HG03571 (cell line): ENCODE measurements around the gene LZTS2.

Source experiments
- ATAC-seq: cut with Tn5 transposase; IDR thresholded peaks from one replicate; pipeline ENCODE4 v1.9.1; 2021; ENCODE audit not compliant: unreplicated experiment

Gene LZTS2

GRCh38 chr10:100998183-100998990, 1.2 kb upstream of the LZTS2 start:
- no peak for ATAC-seq

GRCh38 chr10:100998991-100999741, 442 bp upstream of the LZTS2 start:
- peak; percentile 37 for ATAC-seq

DNA sequence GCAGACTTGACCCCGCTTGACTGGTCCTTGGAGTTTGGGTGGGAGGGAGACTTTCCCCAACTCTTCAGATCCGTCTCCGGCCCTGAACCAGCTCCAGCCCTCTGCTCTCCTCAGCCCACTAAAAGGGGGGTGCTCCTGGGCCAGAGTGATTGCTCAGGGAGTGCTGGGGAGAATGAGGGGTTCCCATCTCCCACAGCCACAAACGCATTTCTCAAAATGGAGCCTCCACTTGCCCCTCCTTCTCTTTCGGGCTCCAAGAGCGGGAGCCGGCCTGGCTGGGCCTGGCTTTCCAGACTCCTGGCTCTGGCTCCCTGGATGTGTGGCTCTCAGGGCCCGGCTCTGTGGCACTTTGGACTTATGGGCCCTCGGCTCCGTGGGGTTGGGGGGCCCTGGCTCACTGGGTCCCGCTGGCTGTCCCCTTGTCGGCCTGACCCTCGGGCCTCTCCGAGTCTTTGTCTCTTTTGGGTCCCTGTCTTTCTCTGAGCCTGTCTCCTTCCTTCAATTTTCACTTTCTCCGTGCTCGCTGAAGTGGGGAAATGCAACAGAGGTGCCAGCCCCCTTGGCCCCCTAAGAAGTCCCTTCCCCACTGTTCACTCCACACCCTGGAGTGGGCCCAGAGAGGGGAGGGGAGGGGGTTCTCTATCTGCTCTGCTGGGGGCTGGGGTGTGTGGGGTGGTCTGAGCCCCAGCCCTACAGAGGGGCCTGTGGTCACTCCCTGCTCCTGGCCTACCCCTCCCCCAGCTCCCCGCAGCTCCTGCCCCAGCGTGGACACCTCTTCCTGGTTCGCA, 713 bp downstream of the LZTS2 start:
- ATAC-seq, result no peak

DNA sequence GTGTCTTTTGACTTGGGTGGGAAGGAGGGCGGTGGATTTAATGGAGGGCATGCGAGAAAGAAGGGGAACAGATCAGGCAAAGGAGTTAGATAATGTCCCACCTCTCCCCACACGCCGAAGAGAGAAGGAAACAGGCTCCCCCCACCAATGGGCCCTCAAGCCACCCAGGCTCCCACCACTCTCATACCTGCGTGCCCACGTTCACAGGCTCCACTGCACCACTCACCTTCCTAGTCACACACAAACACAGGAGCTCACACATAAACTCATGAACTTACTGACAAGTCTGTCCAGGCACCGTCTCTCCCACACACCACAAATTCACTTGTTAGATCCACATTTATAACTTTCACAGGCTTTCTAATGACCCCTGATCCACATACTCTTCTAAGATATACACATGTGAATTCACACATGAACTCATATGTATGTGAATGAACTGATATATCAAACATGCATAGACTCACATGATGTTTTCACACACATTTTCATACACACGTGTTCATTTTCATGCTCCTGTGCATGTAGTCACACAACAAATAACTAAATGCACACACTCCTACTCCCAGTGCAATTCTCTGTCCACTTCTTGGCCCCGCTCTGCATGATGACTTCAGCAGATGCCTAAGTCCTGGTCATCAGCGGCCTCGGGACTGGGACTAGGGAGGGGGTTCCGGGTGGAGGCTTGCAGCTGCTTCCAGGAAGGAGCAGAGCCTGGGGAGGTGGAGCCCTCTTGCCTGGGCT, 1.5 kb downstream of the LZTS2 start:
- ATAC-seq, result no peak

DNA sequence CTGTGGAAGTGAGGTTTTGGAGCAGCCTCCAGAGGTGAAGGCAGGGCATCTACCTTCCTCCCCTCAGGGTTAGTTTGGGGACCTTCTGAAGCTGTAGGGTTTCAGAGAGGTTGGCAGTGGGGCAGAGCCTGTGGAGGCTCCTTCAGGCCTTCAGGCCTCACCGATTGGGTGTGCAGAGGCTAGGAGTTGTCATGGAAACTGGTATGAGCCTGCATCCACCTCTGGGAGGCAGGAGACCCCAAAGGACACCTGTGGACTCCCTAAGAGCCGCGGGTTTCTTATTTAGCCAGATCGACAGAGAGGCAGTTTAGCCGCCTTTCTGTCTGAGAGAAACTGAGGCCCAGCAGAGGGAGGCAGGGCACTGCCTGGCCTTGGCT, 2.0 kb downstream of the LZTS2 start:
- ATAC-seq, result no peak

DNA sequence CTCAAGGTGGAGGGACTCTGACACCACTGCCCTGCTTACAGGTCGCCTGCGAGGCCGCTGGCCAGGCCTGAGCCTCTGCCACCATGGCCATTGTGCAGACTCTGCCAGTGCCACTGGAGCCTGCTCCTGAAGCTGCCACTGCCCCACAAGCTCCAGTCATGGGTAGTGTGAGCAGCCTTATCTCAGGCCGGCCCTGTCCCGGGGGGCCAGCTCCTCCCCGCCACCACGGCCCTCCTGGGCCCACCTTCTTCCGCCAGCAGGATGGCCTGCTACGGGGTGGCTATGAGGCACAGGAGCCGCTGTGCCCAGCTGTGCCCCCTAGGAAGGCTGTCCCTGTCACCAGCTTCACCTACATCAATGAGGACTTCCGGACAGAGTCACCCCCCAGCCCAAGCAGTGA, 2.8 kb downstream of the LZTS2 start:
- ATAC-seq, result no peak

- ATAC-seq, result no peak
Measured at GRCh38 chr10:101003639-101004206, 4.1 kb downstream of the LZTS2 start.

GRCh38 chr10:101005361-101005760, 5.8 kb downstream of the LZTS2 start:
- ATAC-seq, result no peak

GRCh38 chr10:101005869-101006567, 6.4 kb downstream of the LZTS2 start:
- ATAC-seq, result no peak

DNA sequence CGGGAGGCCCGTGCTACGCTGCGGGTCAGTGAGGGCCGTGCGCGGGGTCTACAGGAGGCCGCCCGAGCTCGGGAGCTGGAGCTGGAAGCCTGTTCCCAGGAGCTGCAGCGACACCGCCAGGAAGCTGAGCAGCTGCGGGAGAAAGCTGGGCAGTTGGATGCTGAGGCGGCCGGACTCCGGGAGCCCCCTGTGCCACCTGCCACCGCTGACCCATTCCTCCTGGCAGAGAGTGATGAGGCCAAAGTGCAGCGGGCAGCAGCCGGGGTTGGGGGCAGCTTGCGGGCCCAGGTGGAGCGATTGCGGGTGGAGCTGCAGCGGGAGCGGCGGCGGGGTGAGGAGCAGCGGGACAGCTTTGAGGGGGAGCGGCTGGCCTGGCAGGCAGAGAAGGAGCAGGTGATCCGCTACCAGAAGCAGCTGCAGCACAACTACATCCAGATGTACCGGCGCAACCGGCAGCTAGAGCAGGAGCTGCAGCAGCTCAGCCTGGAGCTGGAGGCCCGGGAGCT, 7.0 kb downstream of the LZTS2 start:
- ATAC-seq, result no peak

- ATAC-seq, result no peak
Measured at GRCh38 chr10:101007099-101007711, 7.6 kb downstream of the LZTS2 start.

DNA sequence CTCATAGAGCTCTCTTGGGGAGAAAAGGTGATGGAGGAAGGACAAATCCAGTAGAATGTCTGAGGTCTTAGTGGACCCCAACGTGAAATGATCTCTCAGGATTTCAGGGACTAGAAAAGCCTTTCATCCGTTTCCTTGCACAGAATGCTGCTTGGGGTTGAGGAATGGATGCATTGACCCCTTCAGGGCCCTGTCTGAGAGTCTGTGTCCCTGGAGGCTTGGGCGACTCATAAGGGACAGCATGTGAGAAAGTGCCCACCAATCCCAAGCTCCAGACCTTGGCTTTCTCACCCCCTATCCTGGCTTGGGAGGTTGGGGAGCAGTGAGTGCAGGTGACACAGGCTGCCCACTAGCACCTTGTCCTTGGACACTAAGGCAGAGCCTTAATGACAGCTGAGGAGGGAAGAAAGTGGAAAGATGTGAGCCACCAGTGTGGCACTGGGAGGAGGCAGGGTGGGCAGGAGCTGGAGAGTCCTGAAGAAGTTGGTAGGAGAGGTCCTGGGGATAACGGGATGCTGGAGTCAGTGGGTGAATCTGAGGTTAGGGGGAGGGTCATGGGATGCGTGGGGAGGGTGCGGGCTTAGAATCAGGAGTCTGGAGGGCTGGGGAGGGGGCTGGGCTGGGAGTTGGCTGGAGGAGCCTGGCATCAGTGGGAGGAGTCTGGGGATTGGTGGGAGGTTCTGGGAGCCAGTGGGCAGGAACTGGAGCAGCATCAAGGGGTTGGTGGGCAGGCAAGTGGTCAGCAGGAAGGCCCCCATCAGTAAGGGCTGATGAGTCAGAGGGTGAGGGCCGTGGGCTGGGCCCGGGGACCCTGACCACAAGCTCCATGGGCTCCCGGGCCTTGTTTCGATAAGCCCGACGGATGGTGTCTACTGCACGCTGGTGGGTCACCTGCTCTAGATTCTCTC, 8.6 kb downstream of the LZTS2 start:
- ATAC-seq, result no peak

DNA sequence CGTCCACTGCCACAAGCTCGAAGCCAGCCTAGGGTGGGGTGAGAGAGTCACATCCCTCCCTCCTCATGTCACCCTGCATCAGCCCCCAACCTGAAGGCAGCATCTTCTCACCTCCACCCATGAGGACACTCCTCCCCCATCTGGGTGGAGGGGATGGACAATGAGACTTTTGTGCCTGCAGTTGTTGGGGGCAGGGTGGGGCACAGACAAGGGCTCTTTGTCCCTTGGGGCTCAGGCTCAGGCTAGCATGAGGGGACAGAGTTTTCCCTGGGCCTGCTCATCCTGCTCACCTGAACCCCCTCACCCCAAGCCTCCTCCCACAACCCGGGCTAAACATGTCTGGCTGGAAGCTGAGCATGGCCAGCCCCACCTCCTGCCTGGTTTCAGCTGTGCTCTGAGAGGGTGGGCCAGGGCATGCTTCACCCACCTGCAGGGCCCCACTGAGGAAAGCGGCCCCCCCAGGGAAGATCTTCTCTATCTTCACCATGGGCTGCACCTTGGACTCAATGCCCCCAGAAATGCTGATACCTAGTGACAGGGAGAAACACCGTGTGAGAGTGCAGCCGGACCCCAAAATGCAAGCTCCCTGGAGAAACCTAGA, 9.3 kb downstream of the LZTS2 start:
- ATAC-seq, result no peak

DNA sequence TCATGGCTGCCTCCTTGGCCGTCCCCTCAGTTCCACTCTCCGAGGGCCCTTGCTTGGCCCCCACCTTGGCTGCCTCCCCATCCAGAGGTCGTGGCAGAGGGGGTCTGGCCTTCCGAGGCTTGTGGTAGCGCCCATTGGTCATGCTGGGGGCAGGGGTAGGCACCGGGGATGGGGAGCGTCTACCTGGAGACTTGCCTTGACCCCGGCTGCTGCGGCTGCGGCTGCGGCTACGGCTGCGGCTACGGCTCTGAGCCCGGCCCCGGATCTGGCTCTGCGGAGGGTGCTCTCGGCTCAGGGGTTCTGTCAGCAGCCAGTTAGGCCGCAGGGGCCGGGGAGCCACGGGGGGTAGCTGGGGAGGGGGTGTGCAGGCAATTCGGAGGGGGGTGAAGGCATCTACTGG, 10.7 kb downstream of the LZTS2 start:
- ATAC-seq, result no peak

DNA sequence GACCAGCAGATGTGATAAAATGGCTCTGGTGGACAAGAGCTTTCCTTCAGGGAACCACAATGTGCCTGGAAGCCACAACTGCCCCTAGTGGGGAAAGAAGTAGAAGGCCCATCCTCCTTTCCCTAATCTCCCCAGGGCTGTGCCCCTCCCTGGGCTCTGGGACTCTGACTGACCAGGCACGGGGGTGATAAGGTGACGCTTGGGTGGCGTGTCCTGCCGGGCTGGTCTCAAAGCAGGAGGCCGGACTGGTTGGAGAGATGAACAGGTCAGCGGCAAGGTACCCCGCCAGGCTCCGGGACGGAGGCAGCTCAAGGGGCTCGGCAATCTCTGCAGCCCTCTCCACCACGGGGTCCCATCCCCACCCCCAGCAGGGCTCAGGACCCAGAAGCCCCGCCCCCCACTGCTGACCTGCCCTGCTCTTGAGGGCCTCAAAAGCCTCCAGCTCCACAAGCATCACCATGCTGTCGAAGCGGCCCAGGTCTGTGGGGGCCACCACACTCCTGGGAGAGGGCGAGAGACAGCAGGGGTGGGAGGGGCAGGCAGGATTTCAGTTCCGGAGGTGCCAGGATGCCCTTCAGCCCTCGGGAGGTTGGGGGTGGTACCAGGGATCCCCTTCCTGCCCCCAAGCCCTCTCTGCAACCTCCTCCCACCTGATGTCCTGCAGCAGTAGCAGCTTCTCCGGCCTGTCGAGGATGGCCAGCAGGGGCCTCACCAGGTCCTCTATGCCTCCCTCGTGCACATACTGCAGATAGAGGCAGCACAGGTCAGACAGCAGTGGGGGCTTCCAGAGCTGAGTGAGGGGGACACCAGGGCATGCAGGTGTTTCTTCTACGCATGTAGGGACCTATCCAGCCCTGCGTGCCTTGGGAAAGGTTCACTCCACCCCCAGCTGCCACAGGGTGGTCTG, 12.2 kb downstream of the LZTS2 start:
- no peak for ATAC-seq

DNA sequence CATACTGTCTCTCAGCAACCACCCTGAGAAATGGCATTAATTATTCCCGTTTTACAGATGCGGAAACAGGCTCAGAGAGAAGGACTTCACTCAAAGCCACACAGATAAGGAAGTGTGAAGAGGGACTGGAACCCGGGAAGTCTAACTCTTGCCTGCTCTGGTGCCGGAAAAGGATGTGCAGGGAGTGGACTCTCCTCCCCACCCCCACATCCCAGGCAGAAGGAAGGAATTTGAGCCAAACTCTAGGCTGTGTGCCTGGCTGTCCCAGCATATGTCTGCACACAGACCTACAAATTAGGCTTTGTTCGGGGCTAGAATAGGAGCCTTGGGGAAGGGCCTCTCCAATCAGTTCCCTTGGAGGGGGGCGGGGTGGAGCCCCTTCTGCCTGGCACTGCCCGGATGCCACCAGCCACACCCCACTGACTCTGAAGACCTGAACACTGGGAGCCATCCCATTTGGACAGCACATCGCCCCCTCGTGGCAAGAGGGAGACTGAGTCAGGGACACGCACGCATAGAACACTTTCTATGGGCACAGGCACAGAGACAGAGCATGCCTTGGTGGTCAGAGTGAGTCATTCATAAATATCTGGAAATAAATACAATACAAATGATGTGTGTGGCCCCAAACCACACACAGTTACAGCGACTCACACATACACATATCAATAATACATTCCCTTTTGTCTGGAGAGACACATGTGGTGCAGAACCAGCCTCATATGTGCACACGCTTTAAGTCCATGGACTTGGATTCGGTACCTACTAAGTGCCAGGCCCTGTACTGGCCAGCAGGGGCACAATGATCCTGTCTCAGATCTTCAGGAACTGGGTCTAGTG, 13.1 kb downstream of the LZTS2 start:
- peak; percentile 73 for ATAC-seq
